Liver (tissue), 3 donors: ENCODE measurements around the gene IFT43.

Experiments
- ATF3 ChIP-seq: IDR thresholded peaks from 2 replicates; pipeline ENCODE4 v1.6.1; 2016; ENCODE audit warnings: antibody characterized with exemption
- CTCF ChIP-seq: fragments of 150-350 bp; IDR thresholded peaks from 2 replicates; pipeline ENCODE4 v1.5.1; 2017; ENCODE audit warnings: improper control_type of control experiment, low read depth, low read length; ENCODE audit not compliant: missing input control
- GABPA ChIP-seq, 2 donors: IDR thresholded peaks in 1 of 2; conservative IDR thresholded peaks in 1 of 2; 2 replicates each; pipeline ENCODE4 v1.6.1; 2016; ENCODE audit warnings: antibody characterized with exemption in 2 of 2, mild to moderate bottlenecking in 1 of 2, moderate library complexity in 1 of 2
- HNF4A ChIP-seq, 2 donors: conservative IDR thresholded peaks; 2 replicates each; pipeline ENCODE4 v1.6.1; 2016; ENCODE audit warnings: antibody characterized with exemption in 2 of 2, mild to moderate bottlenecking in 2 of 2
- JUND ChIP-seq, 2 donors: IDR thresholded peaks; 2 replicates each; pipeline ENCODE4 v1.6.1; 2016; ENCODE audit warnings: antibody characterized with exemption in 2 of 2
- MAX ChIP-seq: IDR thresholded peaks from 2 replicates; pipeline ENCODE4 v1.6.1; 2016; ENCODE audit warnings: antibody characterized with exemption
- NR2F2 ChIP-seq: IDR thresholded peaks from 2 replicates; pipeline ENCODE4 v1.6.1; 2016; ENCODE audit warnings: antibody characterized with exemption
- RAD21 ChIP-seq, 2 donors: IDR thresholded peaks; 2 replicates each; pipeline ENCODE4 v1.6.1; 2016; ENCODE audit warnings: antibody characterized with exemption in 2 of 2, mild to moderate bottlenecking in 2 of 2
- REST ChIP-seq: IDR thresholded peaks from 2 replicates; pipeline ENCODE4 v1.6.1; 2016; ENCODE audit warnings: antibody characterized with exemption, mild to moderate bottlenecking
- SP1 ChIP-seq: IDR thresholded peaks from 2 replicates; pipeline ENCODE4 v1.6.1; 2018; ENCODE audit warnings: antibody characterized with exemption, mild to moderate bottlenecking
- TAF1 ChIP-seq: conservative IDR thresholded peaks from 2 replicates; pipeline ENCODE4 v1.6.1; 2016; ENCODE audit warnings: antibody characterized with exemption, mild to moderate bottlenecking
- YY1 ChIP-seq: IDR thresholded peaks from 2 replicates; pipeline ENCODE4 v1.6.1; 2016; ENCODE audit warnings: antibody characterized with exemption, mild to moderate bottlenecking
- ZBTB33 ChIP-seq: IDR thresholded peaks from 2 replicates; pipeline ENCODE4 v1.6.1; 2016; ENCODE audit warnings: antibody characterized with exemption
- donor health status: healthy.
- donor health status: healthy.

GRCh38 chr14:76093077-76093476, 107.5 kb downstream of the IFT43 start:
- TF ChIP-seq REST (no peak), CTCF (no peak), GABPA (IDR thresholded peaks at IDR 0.05 in 1 of 2, conservative IDR thresholded peaks at IDR 0.05 in 1 of 2) (no peak), MAX (no peak), ZBTB33 (no peak), TAF1 (no peak), YY1 (no peak), SP1 (no peak), ATF3 (no peak), HNF4A (conservative IDR thresholded peaks at IDR 0.05) (no peak), NR2F2 (no peak), JUND (IDR thresholded peaks at IDR 0.05) (no peak), RAD21 (IDR thresholded peaks at IDR 0.05) (no peak)
